Stimulated activated CD4-positive, alpha-beta T cell treated with anti-CD3 and anti-CD28 coated beads, Interleukin-15, amount 100 ng/mL, for 24 hours (primary cell): Measurements from ENCODE around the gene ADAMTS17.
"Not testable (repeated sequence)": the region's sequence is repeated elsewhere in the genome, so short reads cannot be mapped to it uniquely, and the experiment has no call there.

Experiments used
- DNase-seq: peaks from one replicate; pipeline ENCODE4 v3.0.0-alpha.2; 2020

Gene ADAMTS17

DNA sequence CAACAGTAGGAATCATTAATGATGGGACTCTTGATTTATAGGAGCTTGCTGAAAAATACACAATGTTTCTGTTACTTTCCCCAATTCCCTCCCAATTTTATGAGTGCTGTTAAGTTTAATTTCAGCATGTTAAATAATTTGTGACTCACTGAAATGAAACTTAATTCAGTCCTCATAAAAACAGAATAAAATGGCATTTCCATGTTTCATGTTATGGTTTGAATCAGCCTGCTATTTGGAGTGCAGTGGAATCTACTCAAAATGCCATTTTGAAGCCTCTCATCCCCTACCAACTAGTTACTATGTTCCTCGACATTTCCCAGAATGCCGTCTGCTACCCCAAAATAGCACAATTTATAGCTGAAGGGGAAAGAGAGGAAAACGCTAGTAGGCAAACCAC is 237.5 kb downstream of the ADAMTS17 start:
- no peak for DNase-seq

DNA sequence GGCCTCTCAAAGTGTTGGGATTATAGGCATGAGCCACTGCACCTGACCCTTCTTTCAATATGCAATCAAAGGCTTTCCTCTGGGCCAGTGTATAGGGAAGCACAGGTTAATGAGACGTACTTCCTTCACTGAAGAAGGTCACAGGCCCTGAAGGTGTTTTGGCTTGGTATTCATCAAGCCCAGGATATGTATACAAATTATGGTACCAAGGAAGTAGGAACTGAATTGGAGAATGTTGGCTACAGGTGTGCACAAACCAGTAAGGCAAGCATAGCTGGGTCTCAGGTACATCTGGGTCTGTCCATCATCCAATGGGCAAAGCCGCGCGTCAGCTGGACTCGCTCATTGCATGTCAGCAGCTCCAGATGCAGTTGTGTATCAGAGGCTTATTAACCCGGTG is 237.9 kb downstream of the ADAMTS17 start:
- DNase-seq: no peak

DNA sequence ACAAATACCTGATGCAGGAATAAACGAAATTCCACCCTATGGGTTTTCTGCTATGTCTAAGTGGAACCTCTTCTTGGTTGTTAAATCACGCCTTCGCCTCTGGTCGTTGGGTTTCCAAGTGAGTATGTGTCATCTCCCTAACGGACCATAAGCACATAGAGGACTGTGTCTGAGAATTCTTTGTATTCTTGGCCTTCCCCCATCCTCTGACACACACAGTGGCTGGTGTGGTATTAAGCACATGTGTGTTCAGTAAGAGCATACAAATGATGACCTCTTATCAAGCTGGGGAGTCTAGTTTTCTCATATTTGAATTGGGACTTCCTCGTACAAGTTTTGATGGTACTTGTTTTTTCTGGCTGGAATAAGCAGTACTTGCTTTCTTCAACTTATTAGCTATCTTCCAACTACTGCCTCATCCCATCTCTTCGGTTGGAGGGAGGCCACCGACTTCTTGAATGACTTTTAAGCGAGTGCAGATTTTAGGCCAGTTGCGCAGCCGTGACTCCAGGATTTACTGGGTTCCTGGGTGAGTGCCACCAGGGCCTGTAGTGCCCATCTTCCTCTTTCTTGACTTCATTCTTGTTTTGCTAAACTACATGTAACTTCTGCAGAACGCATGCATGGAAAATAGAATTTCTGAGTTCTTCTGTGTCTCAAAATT is 240.2 kb downstream of the ADAMTS17 start:
- DNase-seq: no peak

DNA sequence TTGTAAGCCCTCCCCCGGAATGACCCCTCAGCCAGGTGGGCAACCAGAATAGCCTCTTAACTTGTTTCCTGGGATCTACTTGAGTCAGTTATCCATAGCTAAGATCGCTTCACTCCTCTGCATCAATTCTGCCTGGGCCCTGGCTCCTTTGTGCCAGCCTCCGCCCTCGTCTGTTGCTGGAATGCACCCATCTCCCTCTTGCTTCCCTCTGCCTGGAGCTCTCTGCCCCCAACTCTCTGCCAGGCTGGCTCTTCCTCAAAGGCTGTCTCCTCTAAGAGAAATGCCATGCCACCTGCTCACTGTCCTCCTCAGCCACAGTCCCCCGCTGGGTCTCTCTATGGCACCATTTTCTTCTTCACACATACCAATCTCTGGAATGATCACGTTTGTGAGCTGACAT is 240.8 kb downstream of the ADAMTS17 start:
- no peak for DNase-seq

DNA sequence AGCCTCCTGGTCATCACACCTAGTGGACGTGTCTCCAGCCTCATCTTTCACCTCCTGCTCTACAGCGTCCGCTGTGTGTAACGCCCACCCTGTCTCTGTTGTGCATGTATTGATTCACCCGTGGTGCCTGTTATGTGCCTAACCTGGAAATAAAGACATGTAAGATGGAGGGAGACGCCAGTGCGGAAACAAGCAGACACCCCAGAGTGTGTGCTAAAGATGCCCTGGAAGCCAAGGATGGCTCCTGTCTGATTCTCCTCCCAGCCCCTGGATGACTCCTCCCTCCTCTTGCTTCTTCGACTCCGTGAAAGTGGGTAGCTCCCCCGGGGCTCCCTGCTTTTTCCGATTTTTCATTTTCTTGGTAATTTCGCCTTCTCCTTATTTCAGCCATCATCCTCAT is 241.8 kb downstream of the ADAMTS17 start:
- no peak for DNase-seq

GRCh38 chr15:100098705-100099104 is 243.1 kb downstream of the ADAMTS17 start:
- DNase-seq: no peak

- DNase-seq: no peak
Measured at GRCh38 chr15:100097342-100098127, 244.2 kb downstream of the ADAMTS17 start.

DNA sequence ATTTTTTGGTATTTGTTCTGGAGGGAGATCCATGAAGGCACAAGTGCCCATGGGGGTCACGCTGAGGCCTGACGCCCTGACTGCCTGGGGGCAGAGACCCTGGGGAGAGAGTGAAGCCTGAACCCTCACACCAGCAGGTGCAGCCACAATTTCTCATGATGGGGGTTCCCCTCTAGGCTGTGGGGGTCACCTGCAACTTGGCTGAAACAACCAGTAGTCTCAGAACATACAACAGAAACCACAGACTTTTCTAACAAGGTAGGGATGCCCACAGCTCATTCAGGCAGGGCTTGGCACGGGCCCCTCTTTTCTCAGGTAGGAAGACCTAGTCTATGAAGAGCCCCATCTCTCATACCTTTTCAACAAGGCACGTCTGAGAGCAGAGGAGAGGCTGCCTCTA is 245.1 kb downstream of the ADAMTS17 start:
- no peak for DNase-seq

GRCh38 chr15:100096248-100096600 is 245.6 kb downstream of the ADAMTS17 start:
- DNase-seq: no peak

GRCh38 chr15:100095541-100096247 is 246.1 kb downstream of the ADAMTS17 start:
- DNase-seq: no peak

- DNase-seq: no peak
Measured at GRCh38 chr15:100094127-100094510, 247.7 kb downstream of the ADAMTS17 start.

DNA sequence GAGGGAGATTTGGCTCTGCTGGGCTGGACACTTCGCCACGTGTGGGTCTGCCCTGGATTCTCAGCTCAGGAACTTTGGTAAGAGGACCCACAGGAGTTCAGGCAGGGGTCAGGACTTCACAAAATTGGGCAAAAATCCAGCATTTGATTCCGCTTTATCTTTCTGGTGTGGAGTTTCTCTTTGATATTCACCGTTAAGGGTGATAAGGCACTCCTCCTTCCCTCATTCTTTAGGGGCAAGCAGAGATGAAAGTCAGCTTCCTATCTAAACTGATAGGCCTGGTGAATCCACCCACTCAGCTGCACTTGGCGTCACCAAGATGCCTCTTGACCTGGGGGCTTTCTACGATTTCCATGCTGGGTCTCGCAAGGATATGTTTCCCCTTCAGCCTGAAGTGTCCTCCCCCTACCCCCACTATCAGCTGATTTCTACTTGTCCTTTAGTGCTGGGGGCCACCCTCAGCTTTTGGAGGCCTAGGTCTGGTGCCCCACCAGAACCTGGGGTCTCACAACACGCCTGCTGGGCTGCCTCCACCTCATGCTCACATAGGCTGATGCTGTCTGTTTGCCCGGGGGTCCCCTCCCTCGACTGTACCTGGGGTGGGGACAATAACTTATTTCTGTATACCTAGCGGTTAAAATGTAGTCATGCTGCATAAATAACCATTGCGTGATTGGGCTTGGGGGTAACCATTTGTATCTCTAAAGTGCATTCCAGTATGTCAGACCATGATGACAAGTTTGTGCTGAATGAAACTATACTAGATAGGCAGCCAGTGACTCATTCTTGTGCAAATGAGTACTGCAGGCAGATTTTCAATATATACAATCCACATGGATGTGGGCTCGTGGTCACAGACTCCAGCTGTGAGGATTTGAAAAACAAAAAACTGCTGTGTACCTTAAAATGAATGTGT is 248.3 kb downstream of the ADAMTS17 start:
- DNase-seq: no peak

DNA sequence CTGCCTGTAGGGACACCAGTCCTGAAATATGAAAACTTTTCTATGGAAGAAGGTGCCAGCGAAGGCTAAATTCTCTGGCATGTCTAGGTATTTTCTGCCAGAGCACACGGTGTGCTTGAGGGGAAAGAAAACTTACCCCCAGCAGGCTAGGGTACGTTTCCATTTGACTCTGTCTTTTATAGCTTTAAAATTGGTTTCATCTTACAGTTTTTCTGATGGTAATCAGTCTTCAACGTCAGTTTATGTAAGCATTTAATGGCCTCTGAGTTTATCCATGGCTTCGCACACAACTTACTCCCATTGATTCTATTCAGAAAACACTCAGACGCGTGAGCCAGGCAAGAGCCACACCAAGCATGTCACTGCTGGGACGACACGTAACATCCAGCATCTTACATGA is 249.7 kb downstream of the ADAMTS17 start:
- DNase-seq: no peak

DNA sequence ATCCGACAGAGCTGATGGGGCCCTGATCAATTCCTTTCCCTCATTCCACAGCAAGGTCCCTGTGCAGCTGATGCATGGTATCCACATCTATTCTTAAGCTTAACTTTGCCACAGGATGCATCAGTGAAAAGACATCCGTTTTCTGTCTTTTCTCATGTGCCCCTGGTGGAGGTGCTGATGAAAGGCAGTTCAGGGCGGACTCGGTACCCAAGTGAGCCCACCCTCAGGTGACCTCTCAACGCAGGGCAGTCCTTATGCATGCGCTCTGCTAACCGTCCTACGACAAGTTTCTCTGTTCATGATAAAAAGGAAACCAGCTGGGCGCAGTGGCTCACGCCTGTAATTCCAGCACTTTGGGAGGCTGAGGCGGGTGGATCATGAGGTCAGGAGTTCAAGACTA is 251.4 kb downstream of the ADAMTS17 start:
- no peak for DNase-seq

- not testable (repeated sequence) for DNase-seq
Measured at GRCh38 chr15:100084042-100084821, 257.5 kb downstream of the ADAMTS17 start.

DNA sequence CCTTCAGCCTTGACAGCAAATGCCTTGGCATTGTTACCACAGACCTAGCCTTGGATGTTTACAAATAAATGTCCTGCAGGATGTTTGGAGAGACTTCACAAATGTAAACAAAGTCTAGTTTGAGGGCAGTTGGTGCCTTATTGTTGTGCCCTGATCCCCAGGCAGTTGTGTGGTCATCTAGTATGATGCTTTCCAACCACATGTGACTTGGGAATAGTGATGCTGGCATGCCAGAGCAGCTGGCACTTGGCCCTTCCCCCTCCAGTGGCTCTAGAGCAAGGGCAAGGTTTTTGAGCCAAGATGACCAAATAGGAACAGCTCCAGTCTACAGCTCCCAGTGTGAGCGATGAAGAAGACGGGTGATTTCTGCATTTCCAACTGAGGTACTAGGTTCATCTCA is 258.2 kb downstream of the ADAMTS17 start:
- no peak for DNase-seq

DNA sequence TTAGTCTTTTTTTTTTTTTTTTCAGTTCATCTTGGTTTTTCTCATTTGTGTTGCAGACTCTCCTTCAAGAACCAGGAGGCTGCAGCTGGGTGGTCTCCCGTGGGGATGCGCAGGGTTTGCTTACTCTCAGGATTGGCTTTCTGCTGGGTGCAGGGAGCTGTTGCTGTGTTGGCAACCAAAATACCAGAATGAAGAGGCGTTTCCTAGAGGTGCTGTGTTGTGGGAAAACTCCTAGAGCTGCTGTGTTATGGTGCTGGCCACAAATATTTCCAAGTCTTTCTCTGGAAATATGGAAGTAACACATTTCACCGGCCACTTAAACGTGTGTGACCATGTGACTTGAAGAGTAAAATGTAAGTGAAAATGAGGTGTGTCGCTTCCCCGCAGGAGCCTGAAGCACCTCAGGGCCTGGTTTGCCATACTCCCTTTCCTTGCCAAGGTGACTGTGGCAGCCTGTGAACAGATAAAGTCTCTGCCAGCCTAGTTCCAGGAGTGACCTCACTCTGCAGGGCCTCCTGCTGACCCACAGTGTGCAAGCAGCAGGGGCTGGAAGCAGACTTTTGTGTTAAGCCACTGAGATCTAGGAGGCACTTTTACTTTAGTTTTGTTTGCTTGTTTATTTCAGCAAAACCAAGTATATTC is 258.9 kb downstream of the ADAMTS17 start:
- no peak for DNase-seq

- DNase-seq: no peak
Measured at GRCh38 chr15:100081454-100081853, 260.3 kb downstream of the ADAMTS17 start.

DNA sequence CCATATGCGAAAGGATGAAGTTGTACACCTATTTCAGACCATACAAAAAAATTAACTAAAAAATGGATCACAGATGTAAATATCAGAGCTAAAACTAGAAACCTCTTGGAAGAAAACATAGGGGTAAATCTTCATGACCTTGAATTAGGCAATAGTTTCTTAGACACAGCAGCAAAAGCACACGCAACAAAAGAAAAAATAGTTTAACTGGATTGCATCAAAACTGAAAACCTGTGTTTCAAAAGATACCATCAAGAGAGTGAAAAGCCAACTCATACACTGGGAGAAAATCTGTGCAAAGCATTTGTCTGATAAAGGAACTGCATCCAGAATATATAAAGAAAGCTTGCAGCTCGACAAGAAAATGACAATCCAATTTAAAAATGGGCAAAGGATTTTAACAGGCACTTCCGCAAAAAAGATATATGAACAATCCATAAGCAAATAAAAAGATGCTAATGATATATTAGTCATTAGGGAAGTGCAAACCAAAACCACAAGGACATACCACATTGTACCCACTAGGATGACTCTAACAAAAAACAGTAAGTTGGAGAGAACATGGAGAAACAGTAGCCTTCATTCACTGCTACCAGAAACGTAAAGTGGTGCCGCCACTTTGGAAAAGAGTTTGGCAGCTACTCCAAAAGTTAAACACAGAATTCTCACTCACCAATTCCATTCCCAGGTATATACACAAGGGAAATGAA is 263.1 kb downstream of the ADAMTS17 start:
- DNase-seq: no peak

GRCh38 chr15:100075229-100075628 is 266.5 kb downstream of the ADAMTS17 start:
- DNase-seq: no peak

GRCh38 chr15:100073982-100074381 is 267.8 kb downstream of the ADAMTS17 start:
- DNase-seq: no peak
